ENCODE measurements around the gene GPR137B. TPM values are rescaled to one million over a fixed set of nuclear protein-coding genes. Genes with fewer than 3 reads are reported as not detected.
"Not testable (repeated sequence)": the region's sequence is repeated elsewhere in the genome, so short reads cannot be mapped to it uniquely, and the experiment has no call there.

The GPR137B gene, protein sequence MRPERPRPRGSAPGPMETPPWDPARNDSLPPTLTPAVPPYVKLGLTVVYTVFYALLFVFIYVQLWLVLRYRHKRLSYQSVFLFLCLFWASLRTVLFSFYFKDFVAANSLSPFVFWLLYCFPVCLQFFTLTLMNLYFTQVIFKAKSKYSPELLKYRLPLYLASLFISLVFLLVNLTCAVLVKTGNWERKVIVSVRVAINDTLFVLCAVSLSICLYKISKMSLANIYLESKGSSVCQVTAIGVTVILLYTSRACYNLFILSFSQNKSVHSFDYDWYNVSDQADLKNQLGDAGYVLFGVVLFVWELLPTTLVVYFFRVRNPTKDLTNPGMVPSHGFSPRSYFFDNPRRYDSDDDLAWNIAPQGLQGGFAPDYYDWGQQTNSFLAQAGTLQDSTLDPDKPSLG
- 19.5 TPM for polyA plus RNA-seq (2012; ENCODE audit: missing spikeins)

DNA sequence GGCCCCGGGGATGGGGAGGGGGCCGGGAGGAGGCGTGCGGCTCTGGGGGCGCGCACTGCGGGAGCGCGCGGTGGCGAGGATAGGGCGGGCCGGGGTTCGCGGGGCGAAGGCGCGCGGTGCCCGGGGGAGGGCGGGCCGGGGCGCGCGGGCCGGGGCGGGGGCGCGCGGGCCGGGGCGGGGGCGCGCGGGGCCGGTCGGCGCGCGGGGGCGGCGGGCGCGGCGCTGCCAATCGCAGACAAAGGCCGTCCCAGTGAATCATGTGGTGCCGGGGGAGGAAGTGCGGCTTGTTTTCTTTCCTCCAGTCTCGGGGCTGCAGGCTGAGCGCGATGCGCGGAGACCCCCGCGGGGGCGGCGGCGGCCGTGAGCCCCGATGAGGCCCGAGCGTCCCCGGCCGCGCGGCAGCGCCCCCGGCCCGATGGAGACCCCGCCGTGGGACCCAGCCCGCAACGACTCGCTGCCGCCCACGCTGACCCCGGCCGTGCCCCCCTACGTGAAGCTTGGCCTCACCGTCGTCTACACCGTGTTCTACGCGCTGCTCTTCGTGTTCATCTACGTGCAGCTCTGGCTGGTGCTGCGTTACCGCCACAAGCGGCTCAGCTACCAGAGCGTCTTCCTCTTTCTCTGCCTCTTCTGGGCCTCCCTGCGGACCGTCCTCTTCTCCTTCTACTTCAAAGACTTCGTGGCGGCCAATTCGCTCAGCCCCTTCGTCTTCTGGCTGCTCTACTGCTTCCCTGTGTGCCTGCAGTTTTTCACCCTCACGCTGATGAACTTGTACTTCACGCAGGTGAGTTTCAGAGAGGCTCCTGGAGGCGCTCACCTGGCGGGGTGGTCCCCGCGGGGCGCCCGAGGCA is at the start of gene GPR137B:
Gene GPR137B (plus strand): TSS at position 287 of the 851 bp plus-strand sequence. CDS start 84 bp downstream, at position 371.
- peak; percentile 42; the same call in 1 of the 2 replicates for TF ChIP-seq POLR2AphosphoS5 (IDR thresholded peaks at IDR 0.05; ENCODE audit: low read depth, low read length)
- 0 out of 2 replicates have a peak, but pooled peaks have one; percentile 26 for TF ChIP-seq TAF1 (IDR thresholded peaks at IDR 0.05; ENCODE audit: borderline replicate concordance, low read depth, low read length)
- TF ChIP-seq POLR2A (IDR thresholded peaks at IDR 0.05; ENCODE audit: low read depth, low read length) = peak; percentile 64; the same call in 1 of the 2 replicates
- peak; percentile 74 for DNase-seq (ENCODE audit: insufficient read length)
- peak; percentile 96 for FAIRE-seq

GRCh38 chr1:236092899-236093298 is 49.4 kb upstream of the GPR137B start:
- TF ChIP-seq POLR2A (IDR thresholded peaks at IDR 0.05; ENCODE audit: low read depth, low read length) = no peak
- no peak for TF ChIP-seq TAF1 (IDR thresholded peaks at IDR 0.05; ENCODE audit: borderline replicate concordance, low read depth, low read length)
- TF ChIP-seq POLR2AphosphoS5 (IDR thresholded peaks at IDR 0.05; ENCODE audit: low read depth, low read length) = no peak
- no peak for DNase-seq (ENCODE audit: insufficient read length)
- FAIRE-seq = no peak

GRCh38 chr1:236095705-236096520 is 46.4 kb upstream of the GPR137B start:
- no peak for FAIRE-seq
- TF ChIP-seq TAF1 (IDR thresholded peaks at IDR 0.05; ENCODE audit: borderline replicate concordance, low read depth, low read length) (no peak), POLR2A (IDR thresholded peaks at IDR 0.05; ENCODE audit: low read depth, low read length) (no peak), POLR2AphosphoS5 (IDR thresholded peaks at IDR 0.05; ENCODE audit: low read depth, low read length) (no peak)
- DNase-seq (ENCODE audit: insufficient read length) = no peak

DNA sequence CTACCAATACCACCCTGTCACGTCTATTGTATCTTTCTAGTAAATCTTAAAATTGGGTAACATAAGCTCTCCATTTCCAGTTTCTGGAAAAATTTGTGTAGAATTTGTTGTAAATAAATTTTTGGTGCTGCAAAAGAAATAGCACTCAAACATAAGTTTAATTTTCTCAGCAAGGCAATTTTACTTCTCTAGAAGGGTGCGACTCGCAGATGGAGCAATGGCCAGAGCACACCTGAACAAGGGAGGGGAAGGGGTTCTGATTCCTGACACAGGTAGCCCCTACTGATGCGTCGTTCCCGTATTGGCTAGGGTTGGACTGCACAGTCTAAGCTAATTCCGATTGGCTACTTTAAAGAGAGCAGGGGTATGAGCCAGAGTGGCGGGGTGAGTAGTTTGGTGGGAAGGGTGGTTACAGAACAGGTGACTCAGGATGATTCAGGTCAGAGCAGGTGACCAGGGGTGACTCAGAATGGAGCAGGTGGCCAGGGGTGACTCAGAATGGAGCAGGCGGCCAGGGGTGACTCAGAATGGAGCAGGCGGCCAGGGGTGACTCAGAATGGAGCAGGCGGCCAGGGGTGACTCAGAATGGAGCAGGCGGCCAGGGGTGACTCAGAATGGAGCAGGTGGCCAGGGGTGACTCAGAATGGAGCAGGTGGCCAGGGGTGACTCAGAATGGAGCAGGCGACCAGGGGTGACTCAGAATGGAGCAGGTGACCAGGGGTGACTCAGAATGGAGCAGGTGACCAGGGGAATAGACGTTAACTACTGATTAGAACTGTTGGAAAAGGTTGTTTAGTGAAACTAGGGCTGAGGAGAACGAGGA is 45.5 kb upstream of the GPR137B start:
- FAIRE-seq = peak; percentile 90
- TF ChIP-seq POLR2AphosphoS5 (IDR thresholded peaks at IDR 0.05; ENCODE audit: low read depth, low read length) = peak; percentile 38; the same call in 1 of the 2 replicates
- DNase-seq (ENCODE audit: insufficient read length) = not testable (repeated sequence)

DNA sequence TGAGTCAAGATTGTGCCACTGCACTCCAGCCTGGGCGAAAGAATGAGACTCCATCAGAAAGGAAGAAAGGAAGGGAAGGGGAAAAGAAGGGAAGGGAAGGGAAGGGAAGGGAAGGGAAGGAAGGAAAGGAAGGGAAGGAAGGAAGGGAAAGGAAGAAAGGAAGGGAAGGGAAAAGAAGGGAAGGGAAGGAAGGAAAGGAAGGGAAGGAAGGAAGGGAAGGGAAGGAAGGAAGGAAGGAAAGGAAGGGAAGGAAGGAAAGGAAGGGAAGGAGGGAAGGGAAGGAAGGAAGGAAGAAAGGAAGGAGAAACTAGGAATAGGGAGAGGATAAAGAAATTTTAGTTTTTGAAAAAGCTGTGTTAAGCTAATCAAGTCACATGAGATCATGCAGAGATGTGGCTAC is 44.1 kb upstream of the GPR137B start:
- FAIRE-seq (no peak), DNase-seq (ENCODE audit: insufficient read length) (no peak)
- TF ChIP-seq POLR2A (IDR thresholded peaks at IDR 0.05; ENCODE audit: low read depth, low read length) (no peak), TAF1 (IDR thresholded peaks at IDR 0.05; ENCODE audit: borderline replicate concordance, low read depth, low read length) (no peak), POLR2AphosphoS5 (IDR thresholded peaks at IDR 0.05; ENCODE audit: low read depth, low read length) (no peak)

DNA sequence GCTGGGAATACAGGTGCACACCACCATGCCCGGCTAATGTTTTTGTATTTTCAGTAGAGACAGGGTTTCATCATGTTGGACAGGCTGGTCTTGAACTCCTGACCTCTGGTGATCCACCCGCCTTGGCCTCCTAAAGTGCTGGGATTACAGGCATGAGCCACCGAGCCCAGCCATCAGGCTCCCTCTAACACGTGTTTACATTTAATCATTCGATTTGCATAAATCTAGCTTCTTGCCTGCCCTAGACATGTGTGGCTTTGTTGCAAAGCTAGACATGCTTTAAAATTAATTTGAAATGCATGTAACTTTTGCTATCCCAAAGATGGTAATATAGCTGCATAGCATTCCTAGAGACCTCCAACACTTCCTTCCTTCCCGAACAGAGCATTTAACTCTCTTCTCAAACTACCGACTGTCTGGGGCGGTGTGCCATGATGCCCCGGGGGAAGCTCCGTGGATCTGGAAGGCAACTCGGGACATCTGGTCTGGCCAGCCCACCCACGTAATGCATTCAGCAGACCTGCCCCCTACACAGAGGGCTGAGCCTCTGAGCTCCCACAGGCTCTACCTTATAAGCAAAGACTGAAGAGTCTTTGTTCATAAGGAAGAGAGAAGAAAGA is 42.9 kb upstream of the GPR137B start:
- TF ChIP-seq TAF1 (IDR thresholded peaks at IDR 0.05; ENCODE audit: borderline replicate concordance, low read depth, low read length) (no peak), POLR2A (IDR thresholded peaks at IDR 0.05; ENCODE audit: low read depth, low read length) (no peak), POLR2AphosphoS5 (IDR thresholded peaks at IDR 0.05; ENCODE audit: low read depth, low read length) (no peak)
- FAIRE-seq (no peak), DNase-seq (ENCODE audit: insufficient read length) (no peak)

- no peak for DNase-seq (ENCODE audit: insufficient read length)
- FAIRE-seq = no peak
- TF ChIP-seq TAF1 (IDR thresholded peaks at IDR 0.05; ENCODE audit: borderline replicate concordance, low read depth, low read length) (no peak), POLR2A (IDR thresholded peaks at IDR 0.05; ENCODE audit: low read depth, low read length) (no peak), POLR2AphosphoS5 (IDR thresholded peaks at IDR 0.05; ENCODE audit: low read depth, low read length) (no peak)
Observed at GRCh38 chr1:236100799-236101198, 41.5 kb upstream of the GPR137B start.

- FAIRE-seq = no peak
- DNase-seq (ENCODE audit: insufficient read length) = no peak
- TF ChIP-seq TAF1 (IDR thresholded peaks at IDR 0.05; ENCODE audit: borderline replicate concordance, low read depth, low read length) = no peak
- TF ChIP-seq POLR2AphosphoS5 (IDR thresholded peaks at IDR 0.05; ENCODE audit: low read depth, low read length) = no peak
- TF ChIP-seq POLR2A (IDR thresholded peaks at IDR 0.05; ENCODE audit: low read depth, low read length) = no peak
Observed at GRCh38 chr1:236101233-236102200, 40.8 kb upstream of the GPR137B start.

DNA sequence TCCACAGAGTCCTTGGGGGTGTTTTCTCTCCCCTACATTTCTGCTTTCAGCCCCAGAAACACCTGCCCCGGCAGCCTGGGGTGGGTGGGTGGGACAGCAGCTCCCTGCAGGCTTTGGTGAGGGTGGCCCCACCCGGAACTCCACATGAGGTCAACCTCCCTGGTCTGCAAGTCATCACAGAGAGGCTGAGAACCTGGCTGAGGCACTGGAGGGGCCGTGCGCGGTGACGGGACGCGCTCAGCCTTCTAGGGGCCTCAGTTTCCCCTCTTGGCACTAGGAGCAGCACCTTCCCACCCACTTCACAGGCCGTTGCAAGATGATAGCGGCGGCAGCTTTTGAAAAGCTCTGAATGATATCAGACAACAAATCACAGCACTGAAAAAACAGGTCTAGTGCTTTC is 39.7 kb upstream of the GPR137B start:
- FAIRE-seq (no peak), DNase-seq (ENCODE audit: insufficient read length) (no peak)
- TF ChIP-seq POLR2A (IDR thresholded peaks at IDR 0.05; ENCODE audit: low read depth, low read length) (no peak), TAF1 (IDR thresholded peaks at IDR 0.05; ENCODE audit: borderline replicate concordance, low read depth, low read length) (no peak), POLR2AphosphoS5 (IDR thresholded peaks at IDR 0.05; ENCODE audit: low read depth, low read length) (no peak)
